GM19025 (cell line): ENCODE measurements around the gene VPREB3.

ENCODE experiments used
- ATAC-seq: cut with Tn5 transposase; IDR thresholded peaks from one replicate; pipeline ENCODE4 v1.9.1; 2021; ENCODE audit warnings: mild to moderate bottlenecking, low read depth, moderate library complexity; ENCODE audit not compliant: unreplicated experiment

Gene VPREB3

DNA sequence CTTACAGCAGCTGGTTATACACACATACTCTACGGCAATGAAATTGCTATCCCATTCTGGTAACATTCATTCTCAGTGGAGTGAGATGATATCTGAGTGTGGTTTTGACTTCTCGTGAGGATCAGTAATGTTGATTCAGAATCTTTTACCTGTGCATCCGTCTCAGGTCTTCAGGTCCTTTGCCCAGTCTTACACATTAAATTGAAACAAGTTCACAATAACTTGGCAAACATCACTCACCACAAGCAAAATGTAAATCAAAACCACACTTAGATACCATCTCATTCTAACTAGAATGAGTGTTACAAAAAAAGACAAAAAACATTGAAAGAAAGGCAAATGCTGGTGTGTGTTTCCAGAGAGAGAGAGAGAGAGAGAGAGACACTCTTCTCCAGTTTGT lies 49.4 kb downstream of the VPREB3 start:
- ATAC-seq: no peak

DNA sequence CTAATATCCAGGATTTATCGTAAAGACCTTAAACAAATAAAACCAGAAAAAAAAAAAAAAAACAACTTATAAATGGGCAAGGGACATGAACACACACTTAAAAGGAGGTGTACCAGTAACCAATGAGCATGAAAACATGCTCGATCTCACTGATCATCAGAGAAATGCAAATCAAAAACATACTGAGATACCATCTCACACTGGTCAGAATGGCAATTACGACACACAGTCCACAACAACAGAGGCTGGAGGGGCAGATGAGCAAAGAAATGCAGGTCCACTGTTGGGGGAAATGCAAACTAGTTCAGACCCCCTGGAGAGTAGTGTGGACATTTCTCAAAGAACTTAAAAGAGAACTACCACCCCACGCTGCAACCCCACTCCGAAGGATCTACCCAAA lies 50.2 kb downstream of the VPREB3 start:
- no peak for ATAC-seq
